K562 (cell line): ENCODE data around the gene AP3M1.
A peak's percentile ranks its signal among the peaks of the same experiment; 100 is the strongest.

Experiments used
- HDAC6 ChIP-seq: IDR thresholded peaks from 2 replicates; pipeline ENCODE4 v1.6.1; 2012; ENCODE audit warnings: low read depth, mild to moderate bottlenecking, control low read depth, inconsistent platforms, low read length, moderate library complexity
- MAZ ChIP-seq, 2 experiments: fragments of 450-650 bp in 1 of 2; sonication (generic) in 1 of 2; formaldehyde crosslinking; IDR thresholded peaks in 1 of 2; conservative IDR thresholded peaks in 1 of 2; 2 replicates each; pipeline versions ENCODE4 v1.4.0 to v1.5.0; 2020; ENCODE audit warnings: mild to moderate bottlenecking in 1 of 2, missing genetic modification reagents in 1 of 2
- SIX5 ChIP-seq, 2 experiments: IDR thresholded peaks; 2 replicates each; pipeline ENCODE4 v1.6.1; 2011; ENCODE audit warnings: low read length in 2 of 2, borderline replicate concordance in 1 of 2, low read depth in 1 of 2, mild to moderate bottlenecking in 1 of 2, moderate library complexity in 1 of 2; ENCODE audit not compliant: insufficient read depth in 1 of 2
- TARDBP ChIP-seq: fragments of 450-650 bp; IDR thresholded peaks from 2 replicates; pipeline ENCODE4 v1.6.1; 2016
- ZNF830 ChIP-seq: fragments of 250-450 bp; sonication (Bioruptor Pico); IDR thresholded peaks from 2 replicates; pipeline ENCODE4 v1.5.0; 2021; ENCODE audit warnings: mild to moderate bottlenecking
- TF ChIP-seq, protein P1 (sequence below): sonication (generic); formaldehyde crosslinking; IDR thresholded peaks from 2 replicates; pipeline ENCODE4 v1.8.0; 2022; ENCODE audit warnings: mild to moderate bottlenecking, low read depth, missing genetic modification reagents

DNA sequence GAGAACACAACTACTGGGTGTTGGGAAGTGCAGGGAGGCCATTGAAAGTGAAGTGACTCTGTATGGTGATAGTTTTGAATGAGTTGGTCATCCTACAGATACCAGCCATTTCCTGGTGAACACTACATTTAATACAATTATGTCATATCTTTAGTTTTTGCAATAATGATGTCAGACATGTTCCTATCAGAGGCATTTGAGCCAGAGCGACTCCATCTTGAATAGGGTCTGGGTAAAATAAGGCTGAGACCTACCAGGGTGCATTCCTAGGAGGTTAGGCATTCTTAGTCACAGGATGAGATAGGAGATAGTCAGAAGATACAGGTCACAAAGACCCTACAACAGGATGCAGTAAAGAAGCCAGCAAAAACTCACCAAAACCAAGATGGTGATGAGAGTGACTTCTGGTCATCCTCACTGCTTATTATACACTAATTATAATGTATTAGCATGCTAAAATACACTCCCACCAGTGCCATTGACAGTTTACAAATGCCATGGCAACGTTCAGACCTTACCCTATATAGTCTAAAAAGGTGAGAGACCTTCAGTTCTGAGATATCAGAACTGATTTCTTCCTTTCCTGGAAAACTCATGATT, 28.6 kb upstream of the AP3M1 start:
- no peak for TF ChIP-seq SIX5 (IDR thresholded peaks at IDR 0.05; ENCODE audit: borderline replicate concordance in 1 of 2, insufficient read depth in 1 of 2, low read depth in 1 of 2, low read length in 2 of 2)
- TF ChIP-seq, protein P1, sequence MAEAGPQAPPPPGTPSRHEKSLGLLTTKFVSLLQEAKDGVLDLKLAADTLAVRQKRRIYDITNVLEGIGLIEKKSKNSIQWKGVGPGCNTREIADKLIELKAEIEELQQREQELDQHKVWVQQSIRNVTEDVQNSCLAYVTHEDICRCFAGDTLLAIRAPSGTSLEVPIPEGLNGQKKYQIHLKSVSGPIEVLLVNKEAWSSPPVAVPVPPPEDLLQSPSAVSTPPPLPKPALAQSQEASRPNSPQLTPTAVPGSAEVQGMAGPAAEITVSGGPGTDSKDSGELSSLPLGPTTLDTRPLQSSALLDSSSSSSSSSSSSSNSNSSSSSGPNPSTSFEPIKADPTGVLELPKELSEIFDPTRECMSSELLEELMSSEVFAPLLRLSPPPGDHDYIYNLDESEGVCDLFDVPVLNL (CRISPR knock-in tag): no peak
- TF ChIP-seq ZNF830 (CRISPR knock-in tag): no peak
- no peak for TF ChIP-seq HDAC6
- no peak for TF ChIP-seq TARDBP
- TF ChIP-seq MAZ (CRISPR knock-in tag; conservative IDR thresholded peaks at IDR 0.05 in 1 of 2, IDR thresholded peaks at IDR 0.05 in 1 of 2): peak in 1 of 2 experiments; percentile 77; a peak in 2 of 4 replicates
